Left ventricle myocardium superior (tissue), 1 donor: ENCODE data around the gene RAB11B. TPM values are rescaled to one million over a fixed set of nuclear protein-coding genes. Genes with fewer than 3 reads are reported as not detected.
"Not testable (repeated sequence)": the region's sequence is repeated elsewhere in the genome, so short reads cannot be mapped to it uniquely, and the experiment has no call there.

Source experiments
- ATAC-seq: fragments of 200-7000 bp; cut with Tn5 transposase; one replicate; pipeline ENCODE4 v1.9.1; 2020; ENCODE audit warnings: mild to moderate bottlenecking, moderate library complexity
- DNase-seq: peaks from one replicate; pipeline ENCODE4 v3.0.0-alpha.2; 2020
- intact Hi-C: fragments of 100-400 bp; cut with micrococcal nuclease; formaldehyde crosslinking; loops from one replicate; pipeline ENCODE4 v1.11.0; 2022
- total RNA-seq: library from RNA; stranded (reverse); fragmentation: NEBNext Ultra II Directional; extraction: Animal tissue kit (Norgen Biotek cat#: 25700); gene quantifications from one replicate; pipeline ENCODE4 v1.2.1, GENCODE V29; 2021
- donor health status: DM: no; HTN: yes; CAD: no; lungs with severe emphysema.

Gene RAB11B
- total RNA-seq, 1 donor from 2014 or later = 162 TPM

DNA sequence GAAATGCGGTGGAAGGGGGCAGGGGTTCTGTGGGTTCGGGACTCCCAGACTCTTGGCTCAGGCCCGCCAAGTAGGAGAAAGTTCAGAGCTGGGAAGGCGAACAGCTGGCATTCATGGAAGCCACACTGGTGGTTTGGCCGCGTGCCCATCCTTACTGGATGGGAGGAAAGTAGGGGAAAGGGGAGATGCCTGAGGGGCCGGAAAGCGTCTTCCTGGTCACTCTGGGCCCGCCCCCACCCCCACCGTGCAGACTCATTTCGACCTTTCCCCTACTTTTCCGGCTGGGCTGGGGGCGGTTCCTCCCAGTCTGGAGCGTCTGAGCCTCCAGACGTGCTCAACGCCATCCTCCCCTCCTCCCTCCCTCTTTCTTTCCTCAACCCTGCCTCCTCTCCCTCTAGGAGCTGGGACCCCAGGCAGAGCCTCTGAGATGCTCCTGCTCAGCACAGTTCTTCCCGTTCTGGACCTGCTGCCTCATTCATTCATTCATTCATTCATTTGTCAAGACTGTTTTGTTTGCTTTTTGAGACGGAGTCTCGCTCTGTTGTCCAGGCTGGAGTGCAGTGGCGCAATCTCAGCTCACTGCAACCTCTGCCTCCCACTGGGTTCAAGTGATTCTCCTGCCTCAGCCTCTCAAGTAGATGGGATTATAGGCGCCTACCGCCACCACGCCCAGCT is 22.7 kb upstream of the RAB11B start:
- ATAC-seq (peak; percentile 71), DNase-seq (peak; percentile 95)
- intact Hi-C loops = no loop called here

DNA sequence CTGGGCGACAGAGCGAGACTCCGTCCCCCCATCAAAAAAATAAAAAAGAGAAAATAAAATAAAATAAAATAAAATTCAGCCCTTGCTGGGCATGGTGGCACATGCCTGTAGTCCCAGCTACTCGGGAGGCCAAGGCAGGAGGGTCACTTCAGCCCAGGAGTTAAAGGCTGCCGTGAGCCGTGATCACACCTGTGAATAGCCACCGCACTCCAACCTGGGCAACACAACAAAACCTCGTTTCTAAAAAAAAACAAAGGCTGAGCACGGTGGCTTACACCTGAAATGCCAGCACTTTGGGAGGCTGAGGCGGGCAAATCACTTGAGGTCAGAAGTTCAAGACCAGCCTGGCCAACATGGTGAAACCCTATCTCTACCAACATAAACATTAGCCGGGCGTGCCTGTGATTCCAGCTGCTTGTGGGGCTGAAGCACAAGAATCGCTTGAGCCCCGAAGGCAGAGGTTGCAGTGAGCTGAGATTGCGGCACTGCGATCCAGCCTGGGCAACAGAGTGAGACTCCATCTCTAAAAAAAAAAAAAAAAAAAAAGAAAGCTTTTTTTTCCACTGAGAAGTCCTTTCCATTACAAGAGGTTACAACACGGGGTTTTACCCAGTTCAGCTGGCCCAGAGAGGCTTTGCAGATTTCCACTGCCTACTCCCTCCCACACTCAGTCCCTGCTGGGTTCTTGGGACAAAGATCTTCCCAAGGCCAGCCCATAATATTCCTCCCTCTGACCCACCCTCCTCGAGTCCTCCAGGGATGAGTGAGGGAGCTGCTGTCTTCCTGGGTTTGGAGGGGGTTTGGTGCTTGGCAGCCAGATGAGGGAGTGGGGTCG is 19.8 kb upstream of the RAB11B start:
- ATAC-seq (no peak), DNase-seq (no peak)
- intact Hi-C loops = no loop called here

DNA sequence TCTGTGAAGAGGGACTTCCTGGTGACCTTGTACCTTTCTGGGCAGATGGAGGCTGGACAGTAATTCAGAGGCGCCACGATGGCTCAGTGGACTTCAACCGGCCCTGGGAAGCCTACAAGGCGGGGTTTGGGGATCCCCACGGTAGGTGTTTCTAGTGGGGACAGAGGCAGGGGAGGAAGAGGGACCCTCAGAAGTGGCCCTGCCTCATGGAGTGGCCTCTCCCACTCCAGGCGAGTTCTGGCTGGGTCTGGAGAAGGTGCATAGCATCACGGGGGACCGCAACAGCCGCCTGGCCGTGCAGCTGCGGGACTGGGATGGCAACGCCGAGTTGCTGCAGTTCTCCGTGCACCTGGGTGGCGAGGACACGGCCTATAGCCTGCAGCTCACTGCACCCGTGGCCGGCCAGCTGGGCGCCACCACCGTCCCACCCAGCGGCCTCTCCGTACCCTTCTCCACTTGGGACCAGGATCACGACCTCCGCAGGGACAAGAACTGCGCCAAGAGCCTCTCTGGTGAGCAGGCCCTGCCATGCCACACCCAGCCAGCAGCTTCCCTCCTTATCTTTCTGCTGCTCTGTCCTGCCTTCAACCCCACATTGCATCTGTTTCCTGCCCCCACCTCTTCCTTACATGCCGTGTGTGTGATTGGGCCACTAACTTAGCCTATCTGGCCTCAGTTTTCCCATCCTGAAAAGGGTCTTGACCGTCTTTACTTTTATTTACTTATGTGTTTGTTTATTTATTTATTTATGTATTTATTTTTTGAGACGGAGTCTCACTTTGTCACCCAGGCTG is 19.0 kb upstream of the RAB11B start:
- DNase-seq (no peak), ATAC-seq (no peak)
- intact Hi-C loops = no loop called here

DNA sequence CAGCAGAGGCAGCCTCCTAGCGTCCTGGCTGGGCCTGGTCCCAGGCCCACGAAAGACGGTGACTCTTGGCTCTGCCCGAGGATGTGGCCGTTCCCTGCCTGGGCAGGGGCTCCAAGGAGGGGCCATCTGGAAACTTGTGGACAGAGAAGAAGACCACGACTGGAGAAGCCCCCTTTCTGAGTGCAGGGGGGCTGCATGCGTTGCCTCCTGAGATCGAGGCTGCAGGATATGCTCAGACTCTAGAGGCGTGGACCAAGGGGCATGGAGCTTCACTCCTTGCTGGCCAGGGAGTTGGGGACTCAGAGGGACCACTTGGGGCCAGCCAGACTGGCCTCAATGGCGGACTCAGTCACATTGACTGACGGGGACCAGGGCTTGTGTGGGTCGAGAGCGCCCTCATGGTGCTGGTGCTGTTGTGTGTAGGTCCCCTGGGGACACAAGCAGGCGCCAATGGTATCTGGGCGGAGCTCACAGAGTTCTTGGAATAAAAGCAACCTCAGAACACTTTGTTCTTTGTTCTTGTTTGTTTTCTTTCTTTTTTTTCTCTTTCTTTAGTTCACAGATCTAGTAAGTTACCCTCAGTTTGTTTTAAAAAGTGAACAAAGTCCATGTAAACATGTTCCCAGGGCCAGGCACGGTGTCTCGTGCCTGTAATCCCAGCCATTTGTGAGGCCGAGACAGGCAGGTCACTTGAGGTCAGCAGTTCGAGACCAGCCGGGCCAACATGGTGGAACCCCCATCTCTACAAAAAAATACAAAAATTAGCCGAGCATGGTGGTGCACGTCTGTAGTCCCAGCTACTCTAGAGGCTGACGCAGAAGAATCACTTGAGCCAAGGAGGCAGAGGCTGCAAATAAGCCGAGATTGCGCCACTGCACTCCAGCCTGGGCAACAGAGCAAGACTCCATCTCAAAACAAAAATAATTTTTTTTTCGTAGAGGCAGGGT is 16.0 kb upstream of the RAB11B start:
- DNase-seq (no peak), ATAC-seq (peak; percentile 55)
- intact Hi-C loops = no loop called here

DNA sequence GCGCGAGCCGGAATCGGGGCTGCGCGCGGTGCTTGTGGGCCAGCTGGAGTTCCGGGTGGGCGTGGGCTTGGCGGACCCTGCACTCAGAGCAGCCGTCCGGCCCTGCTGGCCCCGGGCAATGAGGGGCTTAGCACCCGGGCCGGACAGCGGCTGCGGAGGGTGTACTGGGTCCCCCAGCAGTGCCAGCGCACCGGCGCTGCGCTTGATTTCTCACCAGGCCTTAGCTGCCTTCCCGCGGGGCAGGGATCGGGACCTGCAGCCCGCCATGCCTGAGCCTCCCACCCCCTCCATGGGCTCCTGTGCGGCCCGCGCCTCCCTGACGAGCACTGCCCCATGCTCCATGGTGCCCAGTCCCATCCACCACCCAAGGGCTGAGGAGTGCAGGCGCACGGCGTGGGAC is 14.4 kb upstream of the RAB11B start:
- DNase-seq, ATAC-seq, intact Hi-C loops: not testable (repeated sequence)

DNA sequence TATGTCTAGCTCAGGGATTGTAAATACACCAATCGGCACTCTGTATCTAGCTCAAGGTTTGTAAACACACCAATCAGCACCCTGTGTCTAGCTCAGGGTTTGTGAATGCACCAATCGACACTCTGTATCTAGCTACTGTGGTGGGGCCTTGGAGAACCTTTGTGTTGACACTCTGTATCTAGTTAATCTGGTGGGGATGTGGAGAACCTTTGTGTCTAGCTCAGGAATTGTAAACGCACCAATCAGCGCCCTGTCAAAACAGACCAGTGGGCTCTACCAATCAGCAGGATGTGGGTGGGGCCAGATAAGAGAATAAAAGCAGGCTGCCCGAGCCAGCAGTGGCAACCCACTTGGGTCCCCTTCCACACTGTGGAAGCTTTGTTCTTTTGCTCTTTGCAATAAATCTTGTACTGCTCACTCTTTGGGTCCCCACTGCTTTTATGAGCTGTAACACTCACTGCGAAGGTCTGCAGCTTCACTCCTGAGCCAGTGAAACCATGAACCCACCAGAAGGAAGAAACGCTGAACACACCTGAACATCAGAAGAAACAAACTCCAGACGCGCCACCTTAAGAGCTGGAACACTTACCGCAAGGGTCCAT is 13.7 kb upstream of the RAB11B start:
- DNase-seq, ATAC-seq, intact Hi-C loops: not testable (repeated sequence)

DNA sequence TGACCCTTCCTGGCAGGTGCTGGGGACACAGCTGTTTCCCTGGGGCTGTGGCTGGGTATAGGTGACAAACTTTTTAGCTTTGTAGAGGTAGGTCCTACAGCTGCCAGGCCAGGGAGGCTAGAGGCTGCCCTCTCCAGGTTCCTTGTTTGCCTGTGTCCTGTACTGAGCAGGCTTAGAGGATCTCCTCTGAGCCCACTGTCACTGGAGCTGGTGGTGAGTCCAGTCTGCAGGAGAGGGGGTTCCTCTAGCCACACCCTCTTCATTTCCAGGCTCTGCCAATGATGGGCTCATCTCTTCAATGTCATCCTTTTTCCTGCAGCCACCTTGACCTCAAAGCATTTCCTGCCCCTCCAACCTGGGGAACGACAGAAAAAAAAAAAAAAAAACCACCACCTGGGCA is 12.6 kb upstream of the RAB11B start:
- no peak for ATAC-seq

DNA sequence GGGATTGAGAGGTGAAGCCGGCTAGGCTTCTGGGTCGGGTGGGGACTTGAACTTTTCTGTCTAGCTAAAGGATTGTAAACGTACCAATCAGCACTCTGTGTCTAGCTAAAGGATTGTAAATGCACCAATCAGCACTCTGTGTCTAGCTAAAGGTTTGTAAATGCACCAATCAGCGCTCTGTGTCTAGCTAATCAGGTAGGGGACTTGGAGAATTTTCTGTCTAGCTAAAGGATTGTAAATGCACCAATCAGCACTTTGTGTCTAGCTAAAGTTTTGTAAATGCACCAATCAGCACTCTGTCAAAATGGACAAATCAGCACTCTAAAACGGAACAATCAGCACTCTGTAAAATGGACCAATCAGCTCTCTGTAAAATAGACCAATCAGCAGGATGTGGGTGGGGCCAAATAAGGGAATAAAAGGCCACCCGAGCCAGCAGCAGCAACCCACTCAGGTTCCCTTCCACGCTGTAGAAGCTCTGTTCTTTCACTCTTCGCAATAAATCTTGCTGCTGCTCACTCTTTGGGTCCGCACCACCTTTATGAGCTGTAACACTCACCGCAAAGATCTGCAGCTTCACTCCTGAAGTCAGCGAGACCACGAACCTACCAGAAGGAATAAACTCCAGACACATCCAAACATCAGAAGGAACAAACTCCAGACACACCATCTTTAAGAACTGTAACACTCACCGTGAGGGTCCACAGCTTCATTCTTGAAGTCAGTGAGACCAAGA is 10.8 kb upstream of the RAB11B start:
- DNase-seq, intact Hi-C loops, ATAC-seq: not testable (repeated sequence)

More for the DNA sequence above, 12.6 kb upstream of the RAB11B start:
- no peak for DNase-seq
- intact Hi-C loops = no loop called here

DNA sequence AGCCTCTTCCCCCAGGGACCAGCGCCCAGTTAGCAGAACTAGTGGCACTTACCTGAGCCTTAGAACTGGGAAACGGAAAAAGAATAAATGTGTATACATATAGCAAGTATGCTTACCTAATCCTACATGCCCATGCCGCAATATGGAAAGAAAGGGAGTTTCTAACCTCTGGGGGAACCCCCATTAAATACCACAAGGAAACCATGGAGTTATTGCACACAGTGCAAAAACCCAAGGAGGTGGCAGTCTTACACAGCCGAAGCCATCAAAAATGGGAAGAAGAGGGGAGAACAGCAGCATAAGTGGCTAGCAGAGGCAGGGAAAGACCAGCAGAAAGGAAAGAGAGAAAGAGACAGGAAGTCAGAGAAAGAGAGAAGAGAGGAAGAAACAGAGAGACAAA is 5.6 kb upstream of the RAB11B start:
- intact Hi-C loops, DNase-seq, ATAC-seq: not testable (repeated sequence)

DNA sequence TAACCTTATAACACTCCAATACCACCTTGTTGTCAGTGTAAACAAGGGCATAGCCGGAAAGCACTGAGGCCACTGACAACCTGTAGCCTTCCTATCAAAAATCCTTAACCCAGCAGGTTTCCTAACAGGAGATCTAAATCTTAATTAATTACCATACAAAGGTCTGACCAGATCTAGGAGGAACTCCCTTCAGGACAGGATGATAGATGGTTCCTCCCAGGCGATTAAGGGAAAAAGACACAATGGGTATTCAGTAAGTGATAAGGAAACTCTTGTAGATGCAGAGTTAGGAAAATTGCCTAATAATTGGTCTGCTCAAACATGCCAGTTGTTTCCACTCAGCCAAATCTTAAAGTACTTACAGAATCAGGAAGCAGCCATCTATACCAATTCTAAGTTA is 5.1 kb upstream of the RAB11B start:
- DNase-seq, intact Hi-C loops: not testable (repeated sequence)

DNA sequence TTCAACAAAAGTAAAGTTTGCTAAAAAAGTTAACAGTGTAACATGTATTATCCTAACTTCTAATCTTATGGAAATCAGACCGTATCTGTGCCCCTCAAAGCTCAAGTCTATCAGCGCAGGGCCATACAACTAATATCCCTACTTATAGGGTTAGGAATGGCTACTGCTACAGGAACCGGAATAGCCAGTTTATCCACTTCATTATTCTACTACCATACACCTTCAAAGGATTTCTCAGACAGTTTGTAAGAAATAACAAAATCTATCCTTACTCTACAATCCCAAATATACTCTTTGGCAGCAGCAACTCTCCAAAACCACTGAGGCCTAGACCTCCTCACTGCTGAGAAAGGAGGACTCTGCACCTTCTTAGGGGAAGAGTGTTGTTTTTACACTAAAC is 4.6 kb upstream of the RAB11B start:
- ATAC-seq, DNase-seq, intact Hi-C loops: not testable (repeated sequence)

More for the DNA sequence above, 5.1 kb upstream of the RAB11B start:
- ATAC-seq = not testable (repeated sequence)

DNA sequence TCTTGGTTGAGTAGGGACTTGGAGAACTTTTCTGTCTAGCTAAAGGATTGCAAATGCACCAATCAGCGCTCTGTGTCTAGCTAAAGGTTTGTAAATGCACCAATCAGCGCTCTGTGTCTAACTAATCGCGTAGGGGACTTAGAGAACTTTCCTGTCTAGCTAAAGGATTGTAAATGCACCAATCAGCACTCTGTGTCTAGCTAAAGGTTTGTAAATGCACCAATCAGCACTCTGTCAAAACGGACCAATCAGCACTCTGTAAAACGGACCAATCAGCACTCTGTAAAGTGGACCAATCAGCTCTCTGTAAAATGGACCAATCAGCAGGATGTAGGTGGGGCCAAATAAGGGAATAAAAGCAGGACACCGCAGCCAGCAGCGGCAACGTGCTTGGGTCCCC is 3.7 kb upstream of the RAB11B start:
- intact Hi-C loops, ATAC-seq, DNase-seq: not testable (repeated sequence)

DNA sequence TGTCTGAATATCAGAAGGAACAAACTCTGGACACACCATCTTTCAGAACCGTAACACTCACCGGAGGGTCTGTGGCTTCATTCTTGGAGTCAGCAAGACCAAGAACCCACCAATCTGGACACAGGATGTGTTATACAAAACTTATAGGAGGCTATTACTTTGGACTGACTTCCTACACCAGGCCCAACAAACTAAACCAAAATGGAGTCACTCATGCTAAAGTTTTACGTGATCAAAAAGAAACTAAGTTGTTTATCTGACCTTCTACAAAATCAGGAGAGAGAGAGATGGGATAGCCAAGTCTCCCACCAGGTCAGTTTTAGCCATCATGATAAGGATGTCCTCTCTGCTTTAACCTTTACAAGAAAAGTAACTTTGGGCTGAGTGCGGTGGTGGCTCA is 3.2 kb upstream of the RAB11B start:
- DNase-seq (no peak), ATAC-seq (no peak)
- intact Hi-C loops = no loop called here

DNA sequence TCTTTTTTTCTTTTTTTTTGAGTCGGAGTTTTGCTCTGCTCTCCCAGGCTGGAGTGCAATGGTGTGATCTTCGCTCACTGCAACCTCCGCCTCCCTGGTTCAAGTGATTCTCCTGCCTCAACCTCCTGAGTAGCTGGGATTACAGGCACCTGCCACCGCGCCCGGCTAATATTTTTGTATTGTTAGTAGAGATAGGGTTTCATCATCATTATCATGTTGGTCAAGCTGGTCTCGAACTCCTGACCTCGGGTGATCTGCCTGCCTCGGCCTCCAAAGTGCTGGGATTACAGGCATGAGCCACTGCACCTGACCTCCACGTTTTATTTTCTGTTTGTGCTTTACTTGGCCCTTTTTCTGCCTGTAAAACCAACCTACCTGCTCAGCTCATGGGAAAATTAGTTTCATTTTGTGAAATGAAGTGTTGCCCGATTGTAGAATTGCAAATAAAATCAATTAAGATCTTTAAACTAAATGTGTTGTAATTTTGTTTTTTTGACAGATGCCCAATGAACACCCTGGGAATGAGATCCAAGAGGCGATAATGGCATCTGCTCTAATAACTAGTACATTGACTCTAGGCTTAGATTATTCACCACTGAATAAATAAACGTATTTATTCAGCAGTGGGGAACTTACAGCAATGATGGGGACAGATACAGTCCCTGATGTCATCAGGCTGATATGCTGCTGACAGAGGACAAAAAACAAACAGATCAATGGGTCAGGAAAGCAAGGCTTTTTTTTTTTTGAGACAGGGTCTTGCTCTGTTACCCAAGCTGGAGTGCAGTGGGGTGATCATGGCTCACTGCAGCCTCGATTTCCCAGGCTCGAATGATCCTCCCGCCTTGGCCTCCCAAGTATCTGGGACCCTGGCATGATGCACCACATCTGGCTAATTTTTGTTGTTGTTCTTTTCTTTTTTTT is 2.2 kb upstream of the RAB11B start:
- no peak for DNase-seq
- intact Hi-C loops = no loop called here
- no peak for ATAC-seq

DNA sequence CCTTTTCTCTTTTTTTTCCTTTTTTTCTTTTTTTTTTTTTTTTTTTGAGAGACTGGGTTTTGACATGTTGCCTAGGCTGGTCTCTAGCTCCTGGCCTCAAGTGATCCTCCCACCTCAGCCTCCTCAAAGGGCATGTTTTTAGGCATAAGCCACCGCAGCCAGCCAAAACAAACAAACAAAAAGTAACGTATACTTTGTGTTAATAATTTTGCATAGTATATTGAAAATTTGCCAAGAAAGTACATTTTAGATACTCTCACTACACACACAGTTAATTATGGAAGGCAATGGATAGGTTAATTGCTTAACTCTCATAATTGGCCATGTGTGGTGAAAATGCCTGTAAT is 1.6 kb upstream of the RAB11B start:
- ATAC-seq (no peak), DNase-seq (no peak)
- intact Hi-C loops = no loop called here

DNA sequence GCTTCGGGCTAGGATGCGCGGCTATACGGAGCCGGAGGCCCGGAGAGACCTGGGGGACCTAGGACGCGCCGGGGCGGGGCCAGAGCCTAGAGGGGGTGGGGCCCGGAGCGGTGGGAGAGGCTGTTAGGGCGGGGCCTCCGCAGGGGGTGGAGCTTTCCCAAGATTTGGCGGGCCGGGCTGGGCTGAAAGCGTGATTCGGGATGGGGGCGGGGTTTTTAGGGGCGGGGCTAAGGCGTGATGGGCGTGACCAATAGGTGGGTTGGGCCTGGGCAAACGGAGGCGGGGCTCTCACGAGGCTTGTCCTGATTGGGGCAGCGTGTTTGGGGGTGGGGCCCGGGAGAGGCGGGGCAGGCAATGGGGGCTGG is 439 bp downstream of the RAB11B start:
- intact Hi-C loops = no loop called here
- peak; percentile 81 for ATAC-seq
- peak; percentile 97 for DNase-seq
